Loucy (cell line): ENCODE data around the gene NRP1.

Experiments
- H2AFZ ChIP-seq: fragments of 200-600 bp; sonication (generic); 2 replicates; pipeline ENCODE4 v1.6.0; 2016; ENCODE audit warnings: antibody characterized with exemption, mild to moderate bottlenecking, low read length, moderate library complexity
- H3F3A ChIP-seq: fragments of 200-600 bp; 2 replicates; pipeline ENCODE4 v1.6.0; 2016; ENCODE audit warnings: antibody characterized with exemption, low read depth, mild to moderate bottlenecking
- H3K27me3 ChIP-seq: fragments of 200-600 bp; sonication (generic); 2 replicates; pipeline ENCODE4 v1.6.1; 2014; ENCODE audit warnings: low read length, mild to moderate bottlenecking; ENCODE audit not compliant: insufficient read depth, poor library complexity, severe bottlenecking
- H3K36me3 ChIP-seq: fragments of 200-600 bp; sonication (generic); 2 replicates; pipeline ENCODE4 v1.6.1; 2016; ENCODE audit warnings: low read length; ENCODE audit not compliant: insufficient read depth
- H3K4me1 ChIP-seq: fragments of 200-600 bp; sonication (generic); 2 replicates; pipeline ENCODE4 v1.5.1; 2014; ENCODE audit warnings: low read length, mild to moderate bottlenecking; ENCODE audit not compliant: insufficient read depth, poor library complexity, severe bottlenecking
- H3K4me2 ChIP-seq: fragments of 200-600 bp; sonication (generic); 2 replicates; pipeline ENCODE4 v1.6.0; 2014; ENCODE audit warnings: antibody characterized with exemption, low read length, low read depth, mild to moderate bottlenecking; ENCODE audit not compliant: poor library complexity, severe bottlenecking
- H3K4me3 ChIP-seq: fragments of 200-600 bp; sonication (generic); 2 replicates; pipeline ENCODE4 v1.5.1; 2014; ENCODE audit warnings: low read length, mild to moderate bottlenecking, mixed read lengths; ENCODE audit not compliant: poor library complexity, severe bottlenecking
- H3K79me2 ChIP-seq: fragments of 200-600 bp; sonication (generic); 2 replicates; pipeline ENCODE4 v1.6.1; 2014; ENCODE audit warnings: low read length; ENCODE audit not compliant: insufficient read depth
- H3K9ac ChIP-seq: fragments of 200-600 bp; sonication (generic); 2 replicates; pipeline ENCODE4 v1.6.0; 2014; ENCODE audit warnings: mild to moderate bottlenecking, low read depth, low read length, moderate library complexity; ENCODE audit not compliant: poor library complexity, severe bottlenecking
- H3K9me2 ChIP-seq: fragments of 200-600 bp; sonication (generic); replicated peaks from 2 replicates; pipeline ENCODE4 v1.6.1; 2016; ENCODE audit warnings: low read depth, low read length, mixed read lengths
- H3K9me3 ChIP-seq: fragments of 200-600 bp; sonication (generic); 2 replicates; pipeline ENCODE4 v1.6.1; 2014; ENCODE audit warnings: mild to moderate bottlenecking, antibody characterized with exemption, low read length, low read depth; ENCODE audit not compliant: insufficient read depth
- H4K20me1 ChIP-seq: fragments of 200-600 bp; sonication (generic); 2 replicates; pipeline ENCODE4 v1.6.0; 2014; ENCODE audit warnings: antibody characterized with exemption, low read length, mild to moderate bottlenecking; ENCODE audit not compliant: insufficient read depth, poor library complexity, severe bottlenecking
- EZH2phosphoT487 ChIP-seq: fragments of 200-600 bp; IDR thresholded peaks from 2 replicates; pipeline ENCODE4 v1.6.1; 2018; ENCODE audit warnings: antibody characterized with exemption, mild to moderate bottlenecking, moderate library complexity, borderline replicate concordance
- TF ChIP-seq, protein P1 (sequence below): fragments of 200-600 bp; sonication (generic); conservative IDR thresholded peaks from 2 replicates; pipeline ENCODE4 v1.5.1; 2014; ENCODE audit warnings: mild to moderate bottlenecking, antibody characterized with exemption, low read length

Gene NRP1

DNA sequence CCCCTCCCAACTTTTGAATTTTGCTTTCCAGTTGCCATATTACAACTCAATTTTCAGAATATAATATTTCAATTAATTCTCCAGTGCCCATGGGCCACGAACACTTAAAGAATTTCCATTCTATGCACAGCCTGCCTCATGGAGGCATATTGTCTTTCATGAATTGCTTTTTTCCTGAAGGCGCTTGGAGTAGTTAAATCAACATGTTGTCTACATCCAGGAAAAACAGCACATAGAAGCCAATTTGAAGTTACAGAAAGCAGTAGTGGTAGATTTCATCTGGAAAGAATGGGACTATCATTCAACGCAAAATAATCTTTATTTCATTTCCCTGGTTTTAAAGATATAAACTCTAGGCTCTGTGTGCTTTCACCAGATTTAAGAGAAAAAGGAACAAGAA is 106.0 kb downstream of the NRP1 start:
- no peaks in the 10 kb centered on the region for H3K9me3 ChIP-seq
- H3K27me3 ChIP-seq = no peaks in the 10 kb centered on the region
- H3K4me2 ChIP-seq = no peak overlapping the region
- no peak overlapping the region for H3K9ac ChIP-seq
- H4K20me1 ChIP-seq = no peaks in the 10 kb centered on the region
- H3K4me3 ChIP-seq = no peak overlapping the region
- no peaks in the 10 kb centered on the region for H3K4me1 ChIP-seq
- no peak overlapping the region for H2AFZ ChIP-seq
- H3K9me2 ChIP-seq = no peaks in the 10 kb centered on the region
- no peaks in the 10 kb centered on the region for H3K36me3 ChIP-seq
- no peaks in the 10 kb centered on the region for H3F3A ChIP-seq
- TF ChIP-seq, protein P1, sequence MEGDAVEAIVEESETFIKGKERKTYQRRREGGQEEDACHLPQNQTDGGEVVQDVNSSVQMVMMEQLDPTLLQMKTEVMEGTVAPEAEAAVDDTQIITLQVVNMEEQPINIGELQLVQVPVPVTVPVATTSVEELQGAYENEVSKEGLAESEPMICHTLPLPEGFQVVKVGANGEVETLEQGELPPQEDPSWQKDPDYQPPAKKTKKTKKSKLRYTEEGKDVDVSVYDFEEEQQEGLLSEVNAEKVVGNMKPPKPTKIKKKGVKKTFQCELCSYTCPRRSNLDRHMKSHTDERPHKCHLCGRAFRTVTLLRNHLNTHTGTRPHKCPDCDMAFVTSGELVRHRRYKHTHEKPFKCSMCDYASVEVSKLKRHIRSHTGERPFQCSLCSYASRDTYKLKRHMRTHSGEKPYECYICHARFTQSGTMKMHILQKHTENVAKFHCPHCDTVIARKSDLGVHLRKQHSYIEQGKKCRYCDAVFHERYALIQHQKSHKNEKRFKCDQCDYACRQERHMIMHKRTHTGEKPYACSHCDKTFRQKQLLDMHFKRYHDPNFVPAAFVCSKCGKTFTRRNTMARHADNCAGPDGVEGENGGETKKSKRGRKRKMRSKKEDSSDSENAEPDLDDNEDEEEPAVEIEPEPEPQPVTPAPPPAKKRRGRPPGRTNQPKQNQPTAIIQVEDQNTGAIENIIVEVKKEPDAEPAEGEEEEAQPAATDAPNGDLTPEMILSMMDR = no peak
- no peaks in the 10 kb centered on the region for H3K79me2 ChIP-seq

DNA sequence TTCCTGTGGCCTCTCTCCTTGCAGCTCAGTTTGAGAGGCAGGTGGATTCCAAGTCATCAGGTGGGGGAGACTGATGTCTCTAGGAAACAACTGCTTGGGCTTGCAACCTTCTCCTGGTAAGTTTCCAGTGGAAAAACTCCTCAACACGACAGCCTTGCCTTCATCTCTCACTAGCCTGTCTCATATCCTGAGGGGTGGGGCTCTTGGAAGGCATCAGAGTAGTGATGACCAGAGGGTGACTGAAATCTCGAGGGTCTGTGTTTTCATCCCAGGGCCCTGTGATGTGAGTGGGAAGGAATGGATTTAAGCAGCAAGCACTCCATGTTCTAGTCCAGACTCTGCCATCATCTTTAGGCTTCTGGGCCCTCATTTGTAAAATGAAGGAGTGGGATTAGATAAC is 107.0 kb downstream of the NRP1 start:
- TF ChIP-seq EZH2phosphoT487 = no peak
- TF ChIP-seq, protein P1 = no peak
- Histone ChIP-seq H3K79me2 (no peaks in the 10 kb centered on the region), H3K27me3 (no peaks in the 10 kb centered on the region), H3K36me3 (no peaks in the 10 kb centered on the region), H3K4me1 (no peaks in the 10 kb centered on the region), H4K20me1 (no peaks in the 10 kb centered on the region), H3F3A (no peaks in the 10 kb centered on the region), H3K9me3 (no peaks in the 10 kb centered on the region), H3K9me2 (no peaks in the 10 kb centered on the region), H3K4me2 (no peak overlapping the region), H3K4me3 (no peak overlapping the region), H3K9ac (no peak overlapping the region), H2AFZ (no peak overlapping the region)

DNA sequence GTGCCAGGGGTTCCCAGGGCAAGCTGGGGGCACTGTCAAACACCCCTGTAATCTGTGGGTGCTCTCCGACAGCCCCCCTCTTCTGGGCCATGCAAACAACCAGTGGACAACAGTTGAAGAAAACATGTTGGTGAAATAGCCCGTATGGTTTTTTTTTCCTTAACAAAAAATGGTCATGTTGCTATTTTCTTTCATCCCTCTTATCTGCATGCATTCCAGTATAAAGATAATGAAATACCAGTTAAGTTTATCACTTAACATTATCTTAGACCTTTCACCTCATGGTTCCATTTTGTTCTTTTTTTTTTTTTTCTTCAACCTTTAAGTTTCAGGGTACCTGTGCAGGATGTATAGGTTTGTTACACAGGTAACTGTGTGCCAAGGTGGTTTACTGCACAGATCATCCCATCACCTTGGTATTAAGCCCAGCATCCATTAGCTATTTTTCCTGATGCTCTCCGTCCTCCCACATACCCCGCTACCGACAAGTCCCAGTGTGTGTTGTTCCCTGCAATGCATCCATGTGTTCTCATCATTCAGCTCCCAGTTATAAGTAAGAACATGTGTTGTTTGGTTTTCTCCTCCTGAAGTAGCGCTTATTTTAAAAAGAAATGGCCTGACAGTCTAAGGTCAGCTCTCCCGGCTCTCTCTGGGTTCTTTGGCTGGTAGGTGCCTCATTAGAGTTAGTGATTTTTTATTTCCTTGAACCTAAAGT is 110.1 kb downstream of the NRP1 start:
- no peaks in the 10 kb centered on the region for H4K20me1 ChIP-seq
- no peaks in the 10 kb centered on the region for H3K9me2 ChIP-seq
- H3K36me3 ChIP-seq = no peaks in the 10 kb centered on the region
- no peaks in the 10 kb centered on the region for H3K9me3 ChIP-seq
- H3K4me3 ChIP-seq = no peak overlapping the region
- no peaks in the 10 kb centered on the region for H3K79me2 ChIP-seq
- TF ChIP-seq, protein P1 = no peak
- no peak for TF ChIP-seq EZH2phosphoT487
- no peaks in the 10 kb centered on the region for H3F3A ChIP-seq
- no peaks in the 10 kb centered on the region for H3K4me1 ChIP-seq
- H3K4me2 ChIP-seq = no peak overlapping the region
- no peak overlapping the region for H2AFZ ChIP-seq
- no peaks in the 10 kb centered on the region for H3K27me3 ChIP-seq
- H3K9ac ChIP-seq = no peak overlapping the region
